ENCODE measurements around the gene MNT.

The MNT gene

DNA sequence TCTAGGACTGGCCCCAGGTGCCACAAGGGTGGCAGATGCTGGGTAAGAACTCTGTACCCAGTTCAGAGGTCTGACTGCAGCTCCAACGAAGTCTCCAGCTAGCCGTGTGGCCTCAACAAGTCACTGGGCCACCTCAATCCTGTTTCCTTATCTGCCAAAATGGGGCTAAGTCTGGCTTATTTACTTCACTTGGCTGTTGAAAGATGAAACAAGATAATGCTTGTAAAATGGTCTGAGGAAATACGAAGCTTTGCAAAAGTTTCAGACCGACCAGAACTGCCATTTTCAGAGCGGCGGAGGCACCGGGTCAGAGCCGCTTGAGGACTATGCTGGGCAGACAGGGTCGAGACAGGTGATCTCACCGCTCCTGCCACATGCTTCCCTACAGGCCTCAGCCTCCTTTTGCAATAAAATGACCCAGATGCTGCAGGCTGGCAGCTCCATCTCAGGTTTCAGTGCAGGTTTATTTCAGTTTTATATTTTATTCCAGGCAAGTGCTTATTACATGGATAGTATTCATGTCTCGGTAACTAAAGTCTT is 17.2 kb downstream of the MNT start:
- TF ChIP-seq, protein P1, sequence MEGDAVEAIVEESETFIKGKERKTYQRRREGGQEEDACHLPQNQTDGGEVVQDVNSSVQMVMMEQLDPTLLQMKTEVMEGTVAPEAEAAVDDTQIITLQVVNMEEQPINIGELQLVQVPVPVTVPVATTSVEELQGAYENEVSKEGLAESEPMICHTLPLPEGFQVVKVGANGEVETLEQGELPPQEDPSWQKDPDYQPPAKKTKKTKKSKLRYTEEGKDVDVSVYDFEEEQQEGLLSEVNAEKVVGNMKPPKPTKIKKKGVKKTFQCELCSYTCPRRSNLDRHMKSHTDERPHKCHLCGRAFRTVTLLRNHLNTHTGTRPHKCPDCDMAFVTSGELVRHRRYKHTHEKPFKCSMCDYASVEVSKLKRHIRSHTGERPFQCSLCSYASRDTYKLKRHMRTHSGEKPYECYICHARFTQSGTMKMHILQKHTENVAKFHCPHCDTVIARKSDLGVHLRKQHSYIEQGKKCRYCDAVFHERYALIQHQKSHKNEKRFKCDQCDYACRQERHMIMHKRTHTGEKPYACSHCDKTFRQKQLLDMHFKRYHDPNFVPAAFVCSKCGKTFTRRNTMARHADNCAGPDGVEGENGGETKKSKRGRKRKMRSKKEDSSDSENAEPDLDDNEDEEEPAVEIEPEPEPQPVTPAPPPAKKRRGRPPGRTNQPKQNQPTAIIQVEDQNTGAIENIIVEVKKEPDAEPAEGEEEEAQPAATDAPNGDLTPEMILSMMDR (IDR thresholded peaks at IDR 0.05; ENCODE audit: low read depth, low read length) = no peak
- no peak overlapping the region for H3K4me3 ChIP-seq (ENCODE audit: low read depth, low read length)

DNA sequence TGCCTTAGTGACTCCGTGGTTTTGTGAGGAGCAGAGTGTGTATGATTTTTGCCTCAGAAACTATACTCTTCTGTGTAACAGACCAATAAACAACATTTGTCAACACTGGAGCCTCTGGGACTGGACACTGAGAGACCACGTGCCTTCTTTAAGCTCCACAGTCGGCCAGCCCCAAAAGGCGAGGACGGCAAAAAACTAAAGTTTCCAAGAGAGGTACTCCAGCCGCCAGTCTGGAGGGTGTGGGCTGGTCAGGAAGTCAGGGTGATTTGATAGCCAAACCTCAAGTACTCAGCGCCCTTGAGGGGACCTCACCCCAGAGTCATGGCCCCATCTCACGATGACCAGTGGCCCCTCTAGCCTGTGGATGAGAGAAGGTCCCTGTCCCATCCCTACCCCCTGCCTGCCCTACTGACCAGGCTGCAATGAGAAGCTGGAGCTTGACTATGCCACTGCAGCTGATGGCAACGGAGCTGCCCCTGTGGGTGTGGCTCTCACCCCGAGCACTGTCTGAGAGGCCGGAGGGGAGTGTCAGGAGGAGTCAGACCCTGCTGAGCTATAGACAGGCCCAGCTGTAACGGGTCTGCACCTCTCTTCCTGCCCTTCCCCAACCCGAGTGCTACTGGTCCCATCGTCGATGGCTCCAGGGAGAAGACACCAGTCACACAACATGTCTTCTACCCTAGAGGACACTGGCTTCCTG is 19.8 kb downstream of the MNT start:
- no peak overlapping the region for H3K4me3 ChIP-seq (ENCODE audit: low read depth, low read length)
- TF ChIP-seq, protein P1 (IDR thresholded peaks at IDR 0.05; ENCODE audit: low read depth, low read length) = no peak

DNA sequence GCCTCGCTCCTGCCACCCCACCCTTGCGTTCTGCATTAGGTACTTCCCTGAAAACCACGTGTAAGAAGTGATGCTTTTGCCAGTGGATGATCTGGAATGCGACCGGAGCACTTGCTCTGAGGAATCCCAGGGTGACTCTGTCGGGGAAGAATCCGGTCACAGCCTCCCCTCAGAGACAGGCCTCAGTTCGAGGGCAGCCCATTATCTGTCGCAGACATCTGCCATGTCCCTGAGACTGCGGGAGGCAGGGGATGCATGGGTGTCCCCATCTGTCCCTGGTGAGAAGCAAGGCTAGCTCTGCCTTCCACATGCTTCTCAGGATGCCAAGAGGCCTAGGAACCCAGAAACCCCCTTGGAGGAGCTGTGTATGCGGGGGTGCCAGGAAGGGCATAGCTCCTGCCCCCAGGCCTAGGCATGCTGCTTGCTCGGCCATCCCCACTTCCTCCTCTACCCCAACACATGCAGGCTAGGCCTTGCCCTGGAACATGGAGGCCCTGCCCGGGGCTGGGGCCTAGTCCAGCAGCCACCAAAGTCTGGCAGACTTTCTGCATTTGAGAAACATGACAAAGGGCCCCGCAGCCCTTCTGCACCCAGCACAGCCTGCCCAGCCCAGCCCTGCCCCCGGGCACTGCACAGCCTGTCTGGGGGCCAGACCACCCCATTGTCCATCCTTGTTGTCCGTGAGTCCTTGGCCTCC is 20.5 kb downstream of the MNT start:
- TF ChIP-seq, protein P1 (IDR thresholded peaks at IDR 0.05; ENCODE audit: low read depth, low read length) = no peak

DNA sequence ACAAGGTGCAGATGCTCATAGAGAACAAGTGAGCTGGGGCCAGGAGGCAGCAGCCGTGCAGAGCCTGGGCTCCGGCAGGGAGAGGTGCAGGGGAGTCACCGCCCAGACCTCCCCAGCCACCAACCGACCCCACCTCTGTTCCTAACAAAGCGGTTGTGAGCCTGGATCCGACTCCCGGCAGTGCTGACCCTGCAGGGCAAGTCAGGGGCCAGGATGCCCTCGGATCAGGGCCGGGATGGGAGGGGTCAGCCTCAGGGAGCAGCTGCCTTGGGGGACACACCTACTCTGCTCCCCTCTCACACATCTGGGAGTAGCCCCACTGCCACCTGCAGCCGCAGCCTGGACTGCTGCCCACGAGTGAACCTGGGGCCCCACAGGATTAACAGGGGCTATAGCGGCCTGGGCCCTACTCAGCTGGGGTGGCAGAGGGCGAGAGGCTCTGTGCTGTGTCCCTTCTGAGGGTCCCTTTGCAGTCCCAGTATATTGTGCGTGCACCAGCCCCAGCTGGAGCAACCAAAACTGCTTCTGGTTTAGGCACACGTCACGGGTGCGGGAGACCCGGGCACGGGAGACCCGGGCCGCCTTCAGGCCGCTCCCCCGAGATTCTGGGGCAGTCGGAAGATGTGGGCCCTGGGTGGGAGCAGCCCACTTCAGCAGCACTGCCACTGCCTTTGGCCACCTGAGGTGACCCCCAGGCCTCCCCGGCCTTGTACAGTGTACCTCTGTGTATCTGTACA is 21.2 kb downstream of the MNT start:
- TF ChIP-seq, protein P1 (IDR thresholded peaks at IDR 0.05; ENCODE audit: low read depth, low read length) = no peak
- no peak overlapping the region for H3K4me3 ChIP-seq (ENCODE audit: low read depth, low read length)

More for the DNA sequence above, 20.5 kb downstream of the MNT start:
- H3K4me3 ChIP-seq (ENCODE audit: low read depth, low read length) = no peak overlapping the region

DNA sequence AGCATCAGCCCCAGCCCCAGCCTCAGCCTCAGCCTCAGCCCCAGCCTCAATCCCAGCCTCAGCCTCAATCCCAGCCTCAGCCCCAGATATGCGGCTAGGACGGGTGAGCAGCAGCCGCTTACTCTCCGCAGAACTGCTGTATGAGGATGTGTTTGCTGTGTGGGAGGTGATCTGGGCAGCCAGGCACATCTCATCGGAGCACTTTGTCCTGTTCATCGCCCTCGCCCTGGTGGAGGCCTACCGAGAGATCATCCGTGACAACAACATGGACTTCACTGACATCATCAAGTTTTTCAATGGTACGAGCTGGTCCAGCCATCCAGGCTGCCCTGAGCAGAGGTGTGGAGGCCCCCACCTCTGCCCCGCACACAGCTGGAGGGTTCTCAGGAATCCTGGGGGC is 22.0 kb downstream of the MNT start:
- TF ChIP-seq, protein P1 (IDR thresholded peaks at IDR 0.05; ENCODE audit: low read depth, low read length) = no peak
- no peak overlapping the region for H3K4me3 ChIP-seq (ENCODE audit: low read depth, low read length)

DNA sequence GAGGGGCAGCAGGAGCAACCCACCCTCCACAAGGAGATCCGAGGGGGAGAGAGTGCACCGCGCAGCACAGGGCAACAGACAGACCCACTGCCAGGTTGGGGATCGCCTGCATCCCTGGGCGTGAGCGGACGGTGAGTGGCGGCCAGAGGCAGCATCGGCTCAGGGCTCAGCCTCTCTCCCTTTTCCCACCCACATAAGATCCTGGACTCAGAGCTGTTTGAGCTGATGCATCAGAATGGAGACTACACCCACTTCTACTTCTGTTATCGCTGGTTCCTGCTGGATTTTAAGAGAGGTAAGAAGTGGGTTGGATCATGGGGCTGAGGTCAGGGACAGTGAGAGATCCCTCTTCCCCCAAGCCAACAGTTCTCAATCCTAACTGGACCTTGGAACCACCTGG is 23.2 kb downstream of the MNT start:
- TF ChIP-seq, protein P1 (IDR thresholded peaks at IDR 0.05; ENCODE audit: low read depth, low read length) = no peak
- H3K4me3 ChIP-seq (ENCODE audit: low read depth, low read length) = no peak overlapping the region
